Testis (tissue), 2 donors: ENCODE measurements around the gene SFXN1.

Source experiments
- CTCF ChIP-seq, 3 experiments: fragments of 450-650 bp in 2 of 3; fragments of 200-600 bp in 1 of 3; sonication (generic) in 1 of 3; IDR thresholded peaks; one replicate each; pipeline ENCODE4 v1.5.1; 2016 to 2019; ENCODE audit warnings: antibody characterized with exemption in 3 of 3, mild to moderate bottlenecking in 2 of 3, moderate library complexity in 1 of 3
- POLR2A ChIP-seq: fragments of 450-650 bp; IDR thresholded peaks from one replicate; pipeline ENCODE4 v1.6.1; 2017; ENCODE audit warnings: antibody characterized with exemption, mild to moderate bottlenecking, moderate library complexity

DNA sequence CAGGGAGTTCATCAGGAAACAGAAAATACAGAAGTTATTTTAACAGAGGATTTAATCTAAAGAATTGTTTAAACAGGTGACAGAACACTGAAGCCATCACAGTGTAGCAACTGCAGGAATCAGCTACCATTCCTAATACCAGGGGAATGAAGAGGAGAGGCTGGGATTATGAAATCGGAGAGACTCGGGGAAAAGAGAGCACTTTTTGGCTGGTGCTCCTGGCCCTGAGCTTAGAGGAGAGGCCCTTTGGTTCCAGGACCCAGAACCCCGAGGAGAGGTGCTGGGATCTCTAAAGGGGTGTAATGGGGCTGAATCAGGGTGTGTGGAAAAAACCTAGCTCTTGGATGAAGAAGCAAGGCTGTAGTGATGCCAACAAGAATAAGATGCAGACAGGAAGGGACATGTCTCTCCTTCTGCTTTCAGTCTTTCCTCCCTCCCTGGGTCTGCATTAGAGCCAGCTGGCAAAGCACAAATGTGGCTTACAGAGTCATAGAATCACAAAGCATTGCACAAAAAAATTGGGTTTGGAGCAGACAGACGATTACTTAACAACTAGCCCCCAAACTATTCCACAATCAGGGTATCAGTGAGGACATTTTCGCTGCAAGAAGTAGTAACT lies 11.6 kb upstream of the SFXN1 start:
- TF ChIP-seq POLR2A = no peak
- TF ChIP-seq CTCF (IDR thresholded peaks at IDR 0.05) = no peak
